ENCODE measurements around the gene MSLN.

Gene MSLN

GRCh38 chr16:793414-793813 lies 32.9 kb downstream of the MSLN start:
- no peak for DNase-seq (ENCODE audit: low read depth)

- no peak for DNase-seq (ENCODE audit: low read depth)
Measured at GRCh38 chr16:794091-794822, 33.7 kb downstream of the MSLN start.

GRCh38 chr16:794853-795466 lies 34.4 kb downstream of the MSLN start:
- DNase-seq (ENCODE audit: low read depth): no peak

GRCh38 chr16:795580-796229 lies 35.2 kb downstream of the MSLN start:
- DNase-seq (ENCODE audit: low read depth): no peak

GRCh38 chr16:796296-797119 lies 36.0 kb downstream of the MSLN start:
- DNase-seq (ENCODE audit: low read depth): no peak

GRCh38 chr16:797120-797420 lies 36.5 kb downstream of the MSLN start:
- DNase-seq (ENCODE audit: low read depth): no peak

GRCh38 chr16:797686-798085 lies 37.2 kb downstream of the MSLN start:
- no peak for DNase-seq (ENCODE audit: low read depth)

GRCh38 chr16:798666-799065 lies 38.1 kb downstream of the MSLN start:
- no peak for DNase-seq (ENCODE audit: low read depth)

GRCh38 chr16:799111-799947 lies 38.8 kb downstream of the MSLN start:
- DNase-seq (ENCODE audit: low read depth): no peak

- DNase-seq (ENCODE audit: low read depth): no peak
Measured at GRCh38 chr16:799948-800833, 39.7 kb downstream of the MSLN start, which contains the start of gene GNG13. TSS of gene GNG13 (minus strand) at chr16:800734. CDS start at chr16:799077, 1,657 bp downstream.

- no peak for DNase-seq (ENCODE audit: low read depth)
Measured at GRCh38 chr16:800834-801511, 40.4 kb downstream of the MSLN start.

- no peak for DNase-seq (ENCODE audit: low read depth)
Measured at GRCh38 chr16:801584-802363, 41.2 kb downstream of the MSLN start.

GRCh38 chr16:802461-802860 lies 41.9 kb downstream of the MSLN start:
- no peak for DNase-seq (ENCODE audit: low read depth)

GRCh38 chr16:802914-803753 lies 42.6 kb downstream of the MSLN start:
- no peak for DNase-seq (ENCODE audit: low read depth)

GRCh38 chr16:803754-804080 lies 43.2 kb downstream of the MSLN start:
- no peak for DNase-seq (ENCODE audit: low read depth)

- no peak for DNase-seq (ENCODE audit: low read depth)
Measured at GRCh38 chr16:804193-805048, 43.9 kb downstream of the MSLN start.

- no peak for DNase-seq (ENCODE audit: low read depth)
Measured at GRCh38 chr16:805474-805873, 44.9 kb downstream of the MSLN start.
